Measurements from ENCODE around the gene CLEC20A.
A peak's percentile ranks its signal among the peaks of the same experiment; 100 is the strongest.

Gene CLEC20A

DNA sequence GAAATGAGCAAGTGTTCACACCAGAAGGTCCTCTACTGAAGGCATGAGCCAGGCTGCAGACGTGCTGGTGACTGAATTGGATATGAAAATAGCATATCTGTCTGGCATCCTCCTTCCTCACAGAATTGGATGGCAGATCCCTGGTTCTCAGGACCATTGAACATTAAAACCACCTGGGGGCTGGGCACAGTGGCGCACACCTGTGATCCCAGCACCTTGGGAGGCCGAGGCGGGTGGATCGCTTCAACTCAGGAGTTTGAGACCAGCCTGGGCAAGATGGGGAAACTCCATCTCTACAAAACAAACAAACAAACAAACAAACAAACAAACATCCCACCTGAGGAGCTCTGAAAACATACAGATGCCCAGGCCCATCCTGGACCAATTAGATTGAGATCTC, 39.6 kb upstream of the CLEC20A start:
- TF ChIP-seq JUND (IDR thresholded peaks at IDR 0.05; ENCODE audit: low read depth) = no peak
- no peak for DNase-seq (ENCODE audit: low read depth in 1 of 2, low spot score in 1 of 2)
- in situ Hi-C loops (cut with HindIII; ENCODE audit: low pct_unique_long_range_greater_than_20kb, low sequenced_read_pairs) = no loop called here

DNA sequence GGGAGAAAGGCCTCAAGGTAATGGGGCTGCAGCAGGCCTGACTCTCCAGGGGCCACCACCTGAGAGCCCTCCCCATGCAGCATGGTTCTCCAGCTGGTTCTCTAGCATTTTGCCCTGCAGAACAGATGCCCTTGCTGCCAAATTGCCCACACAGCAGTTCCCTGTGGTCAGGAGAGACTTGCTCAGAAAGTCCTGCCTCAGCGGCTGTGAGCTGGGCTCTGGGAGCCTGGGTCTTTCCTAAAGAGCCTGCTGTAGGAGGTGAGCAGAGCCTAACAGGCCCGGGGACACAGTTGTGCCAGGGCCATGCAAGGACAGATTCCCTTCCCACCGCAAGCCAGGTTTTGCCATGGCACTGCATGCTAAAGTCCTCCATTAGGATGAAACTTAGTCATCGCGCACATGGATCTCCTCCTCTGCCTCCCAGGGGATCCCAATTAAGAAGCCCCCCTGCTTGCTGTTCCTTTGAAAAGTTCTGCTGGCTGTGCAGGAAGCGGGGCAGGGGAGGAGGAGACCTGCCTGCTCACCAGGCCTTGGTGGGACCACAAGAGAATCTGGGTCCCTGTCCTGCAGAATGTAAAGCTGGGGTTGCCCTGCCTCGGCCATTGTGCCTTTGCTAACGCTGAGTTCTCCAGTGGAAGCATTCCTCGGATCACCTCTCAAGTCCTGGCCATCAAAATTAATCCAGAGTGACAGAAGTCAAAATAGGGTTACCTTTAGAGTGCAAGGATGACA, 37.5 kb upstream of the CLEC20A start:
- DNase-seq (ENCODE audit: low read depth in 1 of 2, low spot score in 1 of 2) = no peak
- in situ Hi-C loops (cut with HindIII; ENCODE audit: low pct_unique_long_range_greater_than_20kb, low sequenced_read_pairs) = no loop called here
- no peak for TF ChIP-seq JUND (IDR thresholded peaks at IDR 0.05; ENCODE audit: low read depth)

DNA sequence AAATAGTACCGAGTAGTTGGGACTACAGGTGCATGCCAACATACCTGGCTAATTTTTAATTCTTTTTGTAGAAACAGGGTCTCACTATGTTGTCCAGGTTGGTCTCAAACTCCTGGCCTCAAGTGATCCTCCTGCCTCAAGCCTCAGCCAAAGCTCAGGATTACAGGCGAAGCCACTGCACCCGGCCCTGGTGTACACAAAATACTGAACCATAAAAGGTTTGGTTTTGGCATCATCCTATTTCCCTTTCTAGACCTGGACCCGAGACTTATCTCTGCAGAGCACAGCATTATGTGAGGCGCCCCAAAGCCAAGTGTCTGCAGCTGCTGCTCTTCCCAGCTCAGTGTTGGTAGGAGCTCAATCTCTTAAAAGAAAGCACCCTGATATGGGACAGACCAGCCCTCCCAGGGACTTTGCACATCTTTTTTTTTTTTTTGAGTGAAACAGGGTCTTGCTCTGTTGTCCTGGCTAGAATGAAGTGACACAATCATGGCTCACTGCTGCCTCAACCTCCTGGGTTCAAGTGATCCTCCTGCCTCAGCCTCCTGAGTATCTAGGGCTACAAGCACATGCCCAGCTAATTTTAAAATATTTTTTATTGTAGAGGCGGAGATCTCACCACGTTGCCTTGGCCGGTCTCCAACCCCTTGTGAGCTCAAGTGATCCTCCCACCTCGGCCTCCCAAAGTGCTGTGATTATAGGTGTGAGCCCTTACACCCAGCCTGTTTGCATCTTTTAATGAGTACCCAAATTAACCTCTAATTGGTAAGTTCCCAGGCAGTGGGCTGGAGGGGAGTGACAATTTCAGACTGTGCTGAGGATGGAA, 36.6 kb upstream of the CLEC20A start:
- no peak for TF ChIP-seq JUND (IDR thresholded peaks at IDR 0.05; ENCODE audit: low read depth)
- in situ Hi-C loops (cut with HindIII; ENCODE audit: low pct_unique_long_range_greater_than_20kb, low sequenced_read_pairs) = no loop called here
- DNase-seq (ENCODE audit: low read depth in 1 of 2, low spot score in 1 of 2) = no peak

DNA sequence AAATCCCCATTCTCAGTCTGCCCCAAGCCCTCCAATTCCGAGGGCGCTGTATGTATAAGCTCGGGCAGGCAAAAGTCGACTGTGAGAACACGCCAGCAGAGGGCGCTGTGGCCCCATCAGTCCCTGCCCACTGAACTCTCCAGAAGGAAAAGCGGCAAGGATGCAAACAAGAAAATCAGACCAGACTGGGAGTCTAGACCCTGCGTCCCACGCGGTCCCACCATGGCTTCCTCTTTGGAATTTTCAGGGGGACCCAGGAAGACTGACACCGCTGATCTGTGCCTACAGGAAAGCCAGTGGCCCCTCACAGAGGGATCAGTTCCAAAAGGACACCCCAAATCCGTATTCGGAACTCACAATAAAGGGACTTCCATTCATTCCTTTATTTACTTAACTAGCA, 35.6 kb upstream of the CLEC20A start:
- DNase-seq (ENCODE audit: low read depth in 1 of 2, low spot score in 1 of 2) = peak; percentile 85 to 87
- in situ Hi-C loops (cut with HindIII; ENCODE audit: low pct_unique_long_range_greater_than_20kb, low sequenced_read_pairs) = no loop called here
- no peak for TF ChIP-seq JUND (IDR thresholded peaks at IDR 0.05; ENCODE audit: low read depth)

DNA sequence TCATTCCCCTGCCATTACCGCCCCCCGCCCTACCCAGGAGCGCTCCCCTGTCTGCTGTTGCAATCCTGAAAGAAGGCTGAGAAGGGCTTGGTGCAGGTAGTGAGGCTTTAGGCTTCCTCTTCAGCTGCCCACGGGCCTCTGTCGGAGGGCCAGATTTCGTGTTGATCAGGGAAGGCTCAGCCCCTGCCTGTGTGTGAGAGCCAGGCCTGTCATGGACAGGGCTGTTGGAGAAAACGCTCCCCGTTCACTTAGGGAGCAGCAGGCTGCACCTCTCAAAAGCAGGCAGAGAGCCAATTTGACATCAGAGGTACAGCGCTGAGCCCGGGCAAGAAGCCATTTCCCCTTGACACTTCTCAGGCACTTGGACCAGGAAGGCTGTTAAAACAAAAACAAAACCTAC, 35.1 kb upstream of the CLEC20A start:
- in situ Hi-C loops (cut with HindIII; ENCODE audit: low pct_unique_long_range_greater_than_20kb, low sequenced_read_pairs) = no loop called here
- TF ChIP-seq JUND (IDR thresholded peaks at IDR 0.05; ENCODE audit: low read depth) = no peak
- DNase-seq (ENCODE audit: low read depth in 1 of 2, low spot score in 1 of 2) = no peak

DNA sequence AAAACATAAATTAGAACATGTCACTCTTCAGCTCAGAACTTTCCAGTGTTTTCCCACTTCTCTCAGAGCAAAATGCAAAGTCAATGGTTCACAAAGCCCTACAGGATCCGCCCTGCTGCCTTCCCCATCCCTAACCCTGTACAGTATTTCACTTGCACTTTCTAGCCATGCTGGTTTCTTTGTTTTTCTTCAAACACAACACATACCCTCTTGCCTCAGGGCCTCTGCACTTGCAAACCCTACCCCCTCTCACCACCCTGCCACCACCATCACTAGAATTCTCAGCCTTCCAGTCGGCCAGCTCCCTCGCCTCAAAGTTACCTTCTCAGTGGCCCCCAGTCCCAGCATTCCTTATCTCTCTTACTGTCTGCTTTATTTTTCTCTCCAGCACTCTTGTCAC, 33.7 kb upstream of the CLEC20A start:
- peak in 1 of 2 experiments; percentile 47 for DNase-seq (ENCODE audit: low read depth in 1 of 2, low spot score in 1 of 2)
- in situ Hi-C loops (cut with HindIII; ENCODE audit: low pct_unique_long_range_greater_than_20kb, low sequenced_read_pairs) = no loop called here
- TF ChIP-seq JUND (IDR thresholded peaks at IDR 0.05; ENCODE audit: low read depth) = no peak

DNA sequence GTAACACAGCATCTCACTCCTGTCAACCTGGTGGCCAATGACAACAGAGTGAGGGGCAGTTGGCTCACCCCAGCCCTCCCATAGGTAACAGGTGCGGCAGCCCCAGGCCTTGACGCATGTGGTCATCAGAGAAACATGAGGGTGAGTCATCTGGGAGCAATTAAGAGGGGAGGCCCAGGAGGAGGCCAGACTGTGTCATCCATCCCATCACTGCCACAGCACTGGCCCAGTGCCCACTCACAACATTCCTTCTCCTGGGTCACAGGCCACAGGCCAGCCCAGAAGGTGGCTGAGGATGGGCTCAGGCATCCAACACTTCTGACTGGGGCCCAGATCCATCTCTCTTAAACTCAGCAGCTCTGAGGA, 33.3 kb upstream of the CLEC20A start:
- in situ Hi-C loops (cut with HindIII; ENCODE audit: low pct_unique_long_range_greater_than_20kb, low sequenced_read_pairs) = no loop called here
- no peak for TF ChIP-seq JUND (IDR thresholded peaks at IDR 0.05; ENCODE audit: low read depth)
- DNase-seq (ENCODE audit: low read depth in 1 of 2, low spot score in 1 of 2) = peak in 1 of 2 experiments; percentile 56

DNA sequence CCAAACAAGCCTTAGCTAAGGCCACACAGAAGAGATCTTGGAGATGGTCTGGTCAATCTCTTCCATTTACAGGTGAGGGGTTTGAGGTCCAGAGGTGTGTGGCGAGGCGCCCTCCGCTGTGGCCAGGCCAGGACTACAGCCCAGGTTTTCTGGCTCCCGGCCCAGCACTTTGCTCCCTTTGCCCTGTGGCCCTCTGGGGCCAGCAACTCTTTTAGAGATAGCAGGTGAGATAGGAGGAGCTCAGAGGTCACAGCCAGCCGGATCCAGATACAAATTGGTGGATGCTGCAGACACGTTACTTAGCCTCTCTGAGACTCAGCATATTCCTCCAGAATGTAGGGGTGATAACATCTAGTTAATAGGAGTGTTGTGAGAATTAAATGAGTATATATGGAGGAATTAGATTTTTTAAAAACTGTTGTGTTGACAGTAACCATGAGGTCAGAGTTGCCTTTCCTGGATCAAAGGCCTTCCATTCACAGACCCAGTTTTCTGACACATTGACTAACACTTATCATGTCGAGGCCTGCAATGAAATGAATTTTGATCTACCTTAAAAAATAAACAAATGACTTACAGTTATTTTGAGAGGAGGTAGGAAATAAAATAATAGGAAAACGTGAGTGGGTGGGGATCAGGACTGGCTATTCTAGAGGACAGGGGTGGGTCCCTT, 32.7 kb upstream of the CLEC20A start:
- in situ Hi-C loops (cut with HindIII; ENCODE audit: low pct_unique_long_range_greater_than_20kb, low sequenced_read_pairs) = no loop called here
- DNase-seq (ENCODE audit: low read depth in 1 of 2, low spot score in 1 of 2) = no peak
- no peak for TF ChIP-seq JUND (IDR thresholded peaks at IDR 0.05; ENCODE audit: low read depth)

DNA sequence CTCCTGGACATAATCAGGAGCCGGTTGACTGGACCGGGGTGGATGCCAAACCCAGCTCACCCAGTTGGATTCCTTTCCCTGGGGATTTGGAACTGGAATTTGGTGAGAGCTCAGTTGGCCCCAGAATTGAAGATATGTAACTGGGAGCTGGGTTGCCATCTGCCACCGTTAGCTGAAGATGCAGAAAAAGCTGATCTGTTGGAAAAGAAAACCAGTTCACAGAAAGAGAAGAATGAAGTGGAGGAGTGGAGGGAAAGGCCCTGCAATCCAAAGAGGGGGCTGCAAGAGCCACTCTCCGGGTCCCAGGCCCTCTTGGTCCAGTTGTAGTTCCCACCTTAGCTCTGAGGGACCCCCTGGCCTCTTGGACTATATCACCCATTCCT, 32.2 kb upstream of the CLEC20A start:
- in situ Hi-C loops (cut with HindIII; ENCODE audit: low pct_unique_long_range_greater_than_20kb, low sequenced_read_pairs) = no loop called here
- no peak for TF ChIP-seq JUND (IDR thresholded peaks at IDR 0.05; ENCODE audit: low read depth)
- DNase-seq (ENCODE audit: low read depth in 1 of 2, low spot score in 1 of 2) = no peak

DNA sequence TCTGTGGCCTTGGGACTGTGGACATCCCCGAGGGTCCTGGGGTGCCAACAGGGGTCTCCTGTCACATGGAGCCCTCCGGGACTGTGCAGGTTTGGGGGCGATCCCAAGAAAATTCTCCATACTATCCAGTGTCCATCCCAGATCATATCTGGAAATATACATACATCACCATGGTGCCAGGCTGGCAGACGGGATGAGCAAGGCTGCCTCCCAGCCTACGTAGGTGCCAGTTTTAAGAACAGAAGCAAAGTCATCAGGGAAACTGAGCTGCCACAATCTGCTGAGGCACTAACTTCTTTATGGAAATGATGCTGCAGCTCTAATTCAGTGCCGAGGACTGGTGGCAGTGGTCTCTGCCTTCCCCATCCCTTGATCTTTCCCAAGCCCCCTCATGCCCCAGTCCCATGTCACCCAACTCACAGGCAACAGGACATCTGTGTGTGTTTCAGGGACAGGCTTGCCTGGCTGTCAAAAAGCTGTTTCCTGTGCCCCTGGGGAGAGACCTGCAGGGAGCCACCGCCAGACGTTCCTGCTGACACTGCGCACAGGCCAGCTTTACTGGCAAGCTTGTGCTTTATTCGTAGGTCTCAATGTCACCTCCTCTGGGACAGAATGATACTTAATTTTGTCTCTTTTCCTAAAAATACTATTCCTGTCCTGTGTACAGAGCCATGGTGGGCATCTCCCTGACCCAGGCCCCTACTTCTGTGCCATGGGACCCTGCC, 31.6 kb upstream of the CLEC20A start:
- in situ Hi-C loops (cut with HindIII; ENCODE audit: low pct_unique_long_range_greater_than_20kb, low sequenced_read_pairs) = no loop called here
- no peak for TF ChIP-seq JUND (IDR thresholded peaks at IDR 0.05; ENCODE audit: low read depth)

DNA sequence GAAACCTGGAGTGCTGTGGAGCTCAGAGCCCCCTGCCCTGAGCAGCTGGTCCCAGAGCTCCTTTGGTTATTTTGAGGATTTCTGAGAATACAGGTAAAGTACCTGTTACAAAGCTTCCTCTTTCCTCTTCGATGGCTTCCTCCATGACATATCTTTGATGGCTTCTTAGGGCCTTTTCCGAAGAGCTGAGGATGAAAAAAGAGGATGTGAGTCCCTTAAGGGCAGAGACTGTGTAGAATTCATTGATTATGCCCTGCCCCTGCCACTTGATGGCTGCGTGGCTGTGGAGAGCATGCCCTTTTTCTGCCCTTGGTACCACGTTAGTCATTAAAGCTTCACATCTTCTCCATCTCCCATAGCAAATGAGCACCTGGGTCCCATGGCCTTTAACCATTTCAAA, 30.4 kb upstream of the CLEC20A start:
- no peak for TF ChIP-seq JUND (IDR thresholded peaks at IDR 0.05; ENCODE audit: low read depth)
- in situ Hi-C loops (cut with HindIII; ENCODE audit: low pct_unique_long_range_greater_than_20kb, low sequenced_read_pairs) = no loop called here
- no peak for DNase-seq (ENCODE audit: low read depth in 1 of 2, low spot score in 1 of 2)

More for the DNA sequence above, 31.6 kb upstream of the CLEC20A start:
- no peak for DNase-seq (ENCODE audit: low read depth in 1 of 2, low spot score in 1 of 2)

DNA sequence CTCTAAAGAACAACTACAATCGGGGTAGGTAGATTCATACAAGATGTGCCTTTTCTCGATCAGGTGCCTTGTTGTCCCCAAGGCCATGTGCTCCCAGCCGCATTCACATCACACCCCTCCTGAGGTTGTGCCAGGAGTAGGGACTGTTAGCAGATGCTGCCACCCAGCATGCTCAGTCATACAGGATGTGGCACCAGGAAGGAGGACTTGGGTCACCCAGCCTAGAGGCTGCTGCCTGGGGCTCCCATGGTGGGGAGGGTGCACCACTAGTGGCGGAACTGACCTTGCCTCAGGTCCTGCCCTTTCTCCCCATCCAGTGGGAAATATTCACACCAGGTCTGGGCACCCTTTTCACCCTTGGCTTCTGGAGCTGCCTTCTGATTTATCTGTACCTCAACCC, 24.5 kb upstream of the CLEC20A start:
- no peak for TF ChIP-seq JUND (IDR thresholded peaks at IDR 0.05; ENCODE audit: low read depth)
- DNase-seq (ENCODE audit: low read depth in 1 of 2, low spot score in 1 of 2) = no peak
- in situ Hi-C loops (cut with HindIII; ENCODE audit: low pct_unique_long_range_greater_than_20kb, low sequenced_read_pairs) = no loop called here

All from T47D (cell line).